ENCODE data around the gene ZNF367.
"Not testable (repeated sequence)": the region's sequence is repeated elsewhere in the genome, so short reads cannot be mapped to it uniquely, and the experiment has no call there.

The ZNF367 gene

GRCh38 chr9:96399325-96399633 is 18.9 kb downstream of the ZNF367 start:
- DNase-seq: no peak

GRCh38 chr9:96398582-96399324 is 19.4 kb downstream of the ZNF367 start:
- no peak for DNase-seq

- DNase-seq: no peak
These were observed 22.2 kb downstream of the ZNF367 start for GRCh38 chr9:96395964-96396363.

GRCh38 chr9:96394832-96395496 is 23.2 kb downstream of the ZNF367 start:
- no peak for DNase-seq

- no peak for DNase-seq
These were observed 25.9 kb downstream of the ZNF367 start for GRCh38 chr9:96392263-96392662.

GRCh38 chr9:96391021-96391765 is 27.0 kb downstream of the ZNF367 start:
- no peak for DNase-seq

GRCh38 chr9:96388144-96388543 is 30.0 kb downstream of the ZNF367 start:
- no peak for DNase-seq

- DNase-seq: no peak
These were observed 32.0 kb downstream of the ZNF367 start for GRCh38 chr9:96386157-96386556.

GRCh38 chr9:96383165-96383942 is 34.8 kb downstream of the ZNF367 start, which contains the start of gene SLC35D2:
Gene SLC35D2, minus strand, starts transcription at chr9:96383711. Its CDS starts 77 bp downstream, at chr9:96383634.
- peak in 2 of 5 donors; percentile 6 to 12 for DNase-seq

- DNase-seq: no peak
These were observed 35.4 kb downstream of the ZNF367 start for GRCh38 chr9:96382839-96383164.

- no peak for DNase-seq
These were observed 36.0 kb downstream of the ZNF367 start for GRCh38 chr9:96382175-96382574.

- no peak for DNase-seq
These were observed 36.5 kb downstream of the ZNF367 start for GRCh38 chr9:96381696-96382095.

- DNase-seq: no peak
These were observed 37.0 kb downstream of the ZNF367 start for GRCh38 chr9:96381125-96381524.

- no peak for DNase-seq
These were observed 38.7 kb downstream of the ZNF367 start for GRCh38 chr9:96379461-96379860.

- DNase-seq: no peak
These were observed 40.0 kb downstream of the ZNF367 start for GRCh38 chr9:96378187-96378586.

- no peak for DNase-seq
These were observed 41.0 kb downstream of the ZNF367 start for GRCh38 chr9:96376891-96377874.

- not testable (repeated sequence) for DNase-seq
These were observed 42.7 kb downstream of the ZNF367 start for GRCh38 chr9:96375507-96375906.

- DNase-seq: no peak
These were observed 50.2 kb downstream of the ZNF367 start for GRCh38 chr9:96367943-96368342.

- no peak for DNase-seq
These were observed 54.8 kb downstream of the ZNF367 start for GRCh38 chr9:96363175-96363967.

- DNase-seq: not testable (repeated sequence)
These were observed 56.1 kb downstream of the ZNF367 start for GRCh38 chr9:96362119-96362518.

GRCh38 chr9:96361668-96362067 is 56.5 kb downstream of the ZNF367 start:
- DNase-seq: no peak

Data from T-helper 1 cell (primary cell).